G401.6 (cell line): ENCODE data around the gene COPS7A.
A peak's percentile ranks its signal among the peaks of the same experiment; 100 is the strongest.
"Not testable (repeated sequence)": the region's sequence is repeated elsewhere in the genome, so short reads cannot be mapped to it uniquely, and the experiment has no call there.

Experiments
- FAIRE-seq: peaks from 2 replicates; lab custom pipeline; 2012; peaks lifted over from hg19 to GRCh38; lab: Jason Lieb, UNC

The COPS7A gene

DNA sequence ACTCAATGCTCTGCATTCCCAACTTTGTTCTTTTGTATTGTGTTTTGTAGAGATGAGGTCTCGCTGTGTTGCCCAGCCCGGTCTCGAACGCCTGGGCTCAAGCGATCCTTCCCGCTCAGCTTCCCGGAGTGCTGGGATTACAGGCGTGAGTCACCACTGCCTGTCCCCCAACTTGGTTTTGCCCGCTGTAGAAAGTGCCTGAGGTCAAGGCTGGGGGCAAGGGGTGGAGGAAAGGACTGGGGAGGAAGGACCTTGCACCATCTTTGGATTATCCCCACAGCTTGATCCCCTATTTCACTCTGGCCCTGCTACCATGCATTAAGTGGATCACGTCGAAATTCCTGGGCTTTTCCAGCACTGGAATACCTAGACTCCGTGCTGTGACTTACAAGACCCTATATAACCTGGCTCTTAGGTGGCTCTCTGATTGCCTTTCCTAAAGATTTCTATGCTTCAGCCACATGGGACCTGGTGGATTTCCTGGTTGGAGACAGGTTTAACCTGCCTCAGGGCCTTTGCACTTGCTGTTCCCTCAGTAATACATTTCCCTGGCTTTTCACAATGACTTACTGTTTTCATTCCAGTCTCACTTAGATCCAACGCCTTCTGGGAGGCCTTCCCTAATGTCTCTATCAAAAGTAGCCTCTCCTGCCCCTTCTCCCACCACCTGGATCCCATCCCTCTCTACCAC lies 22.6 kb upstream of the COPS7A start:
- no peak for FAIRE-seq

DNA sequence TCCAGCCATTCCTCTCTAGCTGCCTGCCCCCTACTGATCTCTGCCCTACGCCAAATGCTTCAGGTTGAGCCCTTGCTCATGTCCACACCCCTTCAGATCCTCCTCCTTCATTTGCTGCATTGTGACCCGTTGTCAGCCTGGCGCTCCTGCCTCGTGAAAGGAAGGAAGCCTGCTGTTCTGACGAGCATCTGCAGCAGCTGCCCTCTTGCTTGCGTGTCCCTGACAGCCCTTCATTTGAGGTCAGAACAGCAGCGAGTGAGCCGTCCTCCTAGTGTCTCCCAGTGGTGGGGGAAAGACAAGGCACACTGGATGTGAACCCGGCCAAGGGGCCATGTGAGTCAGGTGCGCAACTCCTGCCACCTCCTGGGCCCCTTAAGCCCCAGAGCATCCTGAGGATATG lies 20.2 kb upstream of the COPS7A start:
- FAIRE-seq: no peak

DNA sequence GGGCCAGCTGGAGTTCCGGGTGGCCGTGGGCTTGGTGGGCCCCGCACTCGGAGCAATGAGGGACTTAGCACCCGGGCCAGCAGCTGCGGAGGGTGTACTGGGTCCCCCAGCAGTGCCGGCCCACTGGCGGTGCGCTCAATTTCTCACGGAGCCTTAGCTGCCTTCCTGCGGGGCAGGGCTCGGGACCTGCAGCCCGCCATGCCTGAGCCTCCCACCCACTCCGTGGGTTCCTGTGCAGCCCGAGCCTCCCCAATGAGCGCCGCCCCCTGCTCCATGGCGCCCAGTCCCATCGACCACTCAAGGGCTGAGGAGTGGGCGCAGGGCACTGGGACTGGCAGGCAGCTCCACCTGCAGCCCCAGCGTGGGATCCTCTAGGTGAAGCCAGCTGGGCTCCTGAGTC lies 15.5 kb upstream of the COPS7A start:
- not testable (repeated sequence) for FAIRE-seq

DNA sequence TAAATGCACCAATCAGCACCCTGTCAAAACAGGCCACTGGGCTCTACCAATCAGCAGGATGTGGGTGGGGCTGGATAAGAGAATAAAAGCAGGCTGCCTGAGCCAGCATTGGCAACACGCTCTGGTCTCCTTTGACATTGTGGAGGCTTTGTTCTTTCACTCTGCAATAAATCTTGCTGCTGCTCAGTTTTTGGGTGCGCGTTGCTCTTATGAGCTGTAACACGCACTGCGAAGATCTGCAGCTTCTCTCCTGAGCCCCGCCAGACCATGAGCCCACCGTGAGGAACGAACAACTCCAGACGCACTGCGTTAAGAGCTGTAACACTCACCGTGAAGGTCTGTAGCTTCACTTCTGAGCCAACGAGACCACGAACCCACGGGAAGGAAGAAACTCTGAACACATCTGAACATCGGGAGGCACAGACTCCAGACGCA lies 14.9 kb upstream of the COPS7A start:
- FAIRE-seq: no peak

DNA sequence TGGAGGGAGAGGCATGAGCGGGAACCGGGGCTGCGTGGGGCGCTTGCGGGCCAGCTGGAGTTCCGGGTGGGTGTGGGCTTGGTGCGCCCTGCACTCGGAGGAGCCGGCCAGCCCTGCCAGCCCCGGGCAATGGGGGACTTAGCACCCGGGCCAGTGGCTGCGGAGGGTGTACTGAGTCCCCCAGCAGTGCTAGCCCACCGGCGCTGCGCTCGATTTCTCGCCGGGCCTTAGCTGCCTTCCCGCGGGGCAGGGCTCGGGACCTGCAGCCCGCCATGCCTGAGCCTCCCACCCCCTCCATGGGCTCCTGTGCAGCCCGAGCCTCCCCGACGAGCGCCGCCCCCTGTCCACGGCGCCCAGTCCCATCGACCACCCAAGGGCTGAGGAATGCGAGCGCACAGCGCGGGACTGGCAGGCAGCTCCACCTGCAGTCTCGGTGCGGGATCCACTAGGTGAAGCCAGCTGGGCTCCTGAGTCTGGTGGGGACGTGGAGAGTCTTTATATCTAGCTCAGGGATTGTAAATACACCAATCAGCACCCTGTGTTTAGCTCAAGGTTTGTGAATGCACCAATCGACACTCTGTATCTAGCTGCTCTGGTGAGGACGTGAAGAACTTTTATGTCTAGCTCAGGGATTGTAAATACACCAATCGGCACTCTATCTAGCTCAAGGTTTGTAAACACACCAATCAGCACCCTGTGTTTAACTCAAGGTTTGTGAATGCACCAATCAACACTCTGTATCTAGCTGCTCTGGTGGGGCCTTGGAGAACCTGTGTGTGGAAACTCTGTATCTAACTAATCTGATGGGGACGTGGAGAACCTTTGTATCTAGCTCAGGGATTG lies 7.6 kb upstream of the COPS7A start:
- FAIRE-seq: not testable (repeated sequence)

DNA sequence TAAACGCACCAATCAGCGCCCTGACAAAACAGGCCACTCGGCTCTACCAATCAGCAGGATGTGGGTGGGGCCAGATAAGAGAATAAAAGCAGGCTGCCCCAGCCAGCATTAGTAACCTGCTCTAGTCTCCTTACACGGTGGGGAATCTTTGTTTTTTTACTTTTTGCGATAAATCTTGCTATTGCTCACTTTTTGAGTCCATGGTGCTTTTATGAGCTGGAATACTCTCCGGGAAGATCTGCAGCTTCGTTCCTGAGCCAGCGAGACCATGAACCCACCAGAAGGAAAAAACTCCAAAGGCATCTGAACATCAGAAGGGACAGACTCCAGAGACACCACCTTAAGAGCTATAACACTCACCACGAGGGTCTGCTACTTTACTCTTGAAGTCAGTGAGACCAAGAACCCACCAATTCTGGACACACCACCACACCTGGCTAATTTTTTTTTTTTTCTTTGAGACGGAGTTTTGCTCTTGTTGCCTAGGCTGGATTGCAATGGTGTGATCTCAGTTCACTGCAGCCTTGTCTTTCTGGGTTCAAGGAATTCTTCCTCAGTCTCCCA lies 6.9 kb upstream of the COPS7A start:
- FAIRE-seq: no peak

DNA sequence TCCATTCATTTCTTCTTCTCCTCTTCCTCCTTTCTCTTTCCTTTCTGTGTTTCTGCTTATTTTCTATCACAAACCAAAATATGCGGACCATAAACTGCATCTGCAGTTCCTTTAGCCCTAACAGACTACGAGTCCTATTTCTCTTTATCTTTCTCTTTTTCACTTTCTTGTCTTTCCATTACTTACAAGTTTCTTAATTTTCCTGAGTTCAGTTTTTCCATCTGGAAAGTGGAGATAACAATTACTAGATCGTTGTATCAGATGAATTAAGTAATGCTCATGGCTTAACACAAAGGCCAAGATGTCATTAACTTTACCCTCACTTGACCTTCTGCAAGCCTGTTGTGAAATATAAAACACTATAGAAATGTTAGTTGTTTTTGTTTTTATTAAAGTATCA lies 983 bp upstream of the COPS7A start:
- FAIRE-seq: no peak

DNA sequence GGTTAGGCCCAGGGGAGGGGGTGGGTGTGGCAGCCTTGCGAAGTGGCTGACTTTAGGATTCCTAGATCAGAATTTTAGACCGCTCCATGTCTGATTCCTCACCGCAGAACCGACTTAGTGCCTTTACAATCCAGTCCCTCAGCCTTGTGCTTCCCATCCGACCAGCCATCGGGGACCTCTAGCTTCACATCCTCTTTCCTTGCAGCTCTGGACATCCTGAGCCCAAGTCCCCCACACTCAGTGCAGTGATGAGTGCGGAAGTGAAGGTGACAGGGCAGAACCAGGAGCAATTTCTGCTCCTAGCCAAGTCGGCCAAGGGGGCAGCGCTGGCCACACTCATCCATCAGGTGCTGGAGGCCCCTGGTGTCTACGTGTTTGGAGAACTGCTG lies 557 bp downstream of the COPS7A start:
- FAIRE-seq: no peak

DNA sequence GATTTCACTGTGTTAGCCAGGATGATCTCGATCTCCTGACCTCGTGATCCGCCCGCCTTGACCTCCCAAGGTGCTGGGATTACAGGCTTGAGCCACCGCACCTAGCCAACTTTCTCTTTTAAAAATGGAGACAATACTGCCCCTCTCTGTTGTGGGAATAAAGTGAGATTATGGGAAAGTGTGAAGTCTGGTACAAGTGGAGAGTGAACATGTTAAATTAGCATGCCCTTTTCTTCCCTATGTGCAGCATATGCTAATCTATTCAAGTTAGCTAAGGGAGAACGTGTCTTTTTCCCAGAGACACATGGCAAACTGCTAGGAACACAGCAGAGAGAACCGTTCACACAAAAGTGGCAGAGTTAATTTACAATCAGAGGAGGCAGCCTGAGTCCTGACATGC lies 1.5 kb downstream of the COPS7A start:
- FAIRE-seq: no peak

DNA sequence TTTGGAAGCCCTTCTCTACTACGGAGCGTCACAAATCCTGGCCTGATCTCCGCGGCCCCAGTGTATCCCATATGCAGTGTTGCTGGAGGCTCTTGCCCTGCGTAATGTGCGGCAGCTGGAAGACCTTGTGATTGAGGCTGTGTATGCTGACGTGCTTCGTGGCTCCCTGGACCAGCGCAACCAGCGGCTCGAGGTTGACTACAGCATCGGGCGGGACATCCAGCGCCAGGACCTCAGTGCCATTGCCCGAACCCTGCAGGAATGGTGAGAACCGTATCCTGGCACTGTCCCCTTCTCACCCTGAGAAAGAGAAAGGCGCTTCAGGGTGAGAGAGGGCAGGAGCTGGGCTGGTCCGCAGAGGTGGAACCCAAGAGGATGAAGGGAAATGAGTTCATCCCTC lies 5.3 kb downstream of the COPS7A start:
- no peak for FAIRE-seq

DNA sequence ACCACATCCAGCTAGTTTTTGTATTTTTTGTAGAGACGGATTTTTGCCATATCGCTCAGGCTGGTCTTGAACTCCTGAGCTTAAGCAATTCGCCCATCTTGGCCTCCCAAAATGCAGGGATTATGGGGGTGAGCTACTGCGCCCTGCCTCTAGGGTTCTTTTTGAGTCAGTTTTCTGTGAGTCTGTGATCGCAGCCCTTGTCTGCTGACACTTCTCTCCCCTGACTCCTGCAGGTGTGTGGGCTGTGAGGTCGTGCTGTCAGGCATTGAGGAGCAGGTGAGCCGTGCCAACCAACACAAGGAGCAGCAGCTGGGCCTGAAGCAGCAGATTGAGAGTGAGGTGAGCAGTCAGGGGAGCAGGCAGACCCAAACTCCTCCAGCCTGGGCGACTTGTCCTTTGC lies 6.3 kb downstream of the COPS7A start:
- no peak for FAIRE-seq

DNA sequence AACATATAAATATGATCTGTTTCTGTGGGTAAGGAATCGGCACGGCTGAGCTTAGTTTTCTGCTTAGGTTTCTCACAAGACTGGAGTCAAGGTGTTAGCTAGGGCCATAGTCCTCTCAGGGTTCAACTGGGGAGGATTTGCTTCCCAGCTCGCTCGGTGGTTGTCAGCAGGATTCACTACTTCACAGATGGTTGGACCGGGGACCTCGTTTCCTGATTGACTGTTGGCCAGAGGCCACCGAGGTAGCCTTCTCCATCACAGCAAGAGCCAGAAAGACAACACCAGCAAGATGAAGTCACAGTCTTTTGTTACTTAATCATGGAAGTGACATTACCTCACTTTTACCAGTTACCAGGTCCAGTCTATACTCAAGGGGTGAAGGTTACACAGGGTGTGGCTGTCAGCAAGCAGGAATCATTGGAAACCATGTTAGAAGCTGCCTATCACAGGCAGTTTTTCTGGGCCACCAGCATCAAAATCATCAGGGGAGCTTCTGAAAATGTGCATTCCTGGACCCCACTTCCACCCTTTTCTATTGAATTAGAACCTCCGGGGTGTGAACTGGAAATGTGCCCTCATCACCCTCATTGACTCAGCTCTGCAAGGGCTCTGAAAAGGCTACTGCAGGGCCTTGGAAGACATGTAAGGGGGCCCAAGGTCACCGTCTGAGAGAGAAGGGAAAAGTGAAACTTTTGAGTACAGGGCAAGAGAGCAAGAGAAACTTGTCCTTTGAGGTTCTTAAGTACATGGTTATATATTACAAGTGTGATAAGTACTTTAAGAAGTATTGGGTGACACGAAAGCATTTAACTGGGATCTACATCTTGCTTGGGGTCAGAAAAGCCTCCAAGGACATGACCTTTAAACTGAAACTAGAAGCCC lies 10.9 kb downstream of the COPS7A start:
- no peak for FAIRE-seq

DNA sequence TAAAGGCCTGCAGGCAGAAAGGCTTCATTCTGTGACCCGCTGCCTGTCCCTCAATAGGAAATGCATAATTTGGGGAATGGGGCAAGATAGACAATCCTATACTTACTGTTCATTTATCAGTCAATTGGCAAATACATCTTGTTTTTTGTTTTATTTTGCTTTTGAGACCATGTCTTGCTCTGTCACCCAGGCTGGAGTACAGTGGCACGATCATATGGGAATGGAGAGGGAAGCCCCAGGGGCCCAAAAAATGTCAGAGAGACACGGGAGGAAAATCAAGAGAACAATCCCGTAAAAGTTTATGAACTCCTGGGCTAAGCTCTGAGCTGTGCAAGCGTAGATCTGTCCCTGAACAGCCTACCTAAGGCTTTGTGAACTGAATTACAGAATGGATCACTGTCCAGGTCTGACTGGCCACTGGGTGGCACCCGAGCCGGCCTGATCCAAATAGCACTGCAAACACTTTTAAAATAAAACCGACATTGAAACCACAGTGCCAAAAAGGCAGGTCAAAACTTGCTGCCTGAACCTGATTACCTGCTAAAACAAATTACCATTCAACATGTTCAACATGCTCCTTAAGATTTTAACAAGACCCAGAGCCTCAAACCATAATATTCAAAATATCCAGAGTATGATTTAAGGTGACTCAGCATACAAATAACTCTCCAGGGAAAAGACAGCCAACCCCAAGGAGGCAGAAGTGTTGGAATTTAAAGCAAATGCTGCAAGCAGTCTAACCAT lies 11.8 kb downstream of the COPS7A start:
- peak; percentile 90 for FAIRE-seq

DNA sequence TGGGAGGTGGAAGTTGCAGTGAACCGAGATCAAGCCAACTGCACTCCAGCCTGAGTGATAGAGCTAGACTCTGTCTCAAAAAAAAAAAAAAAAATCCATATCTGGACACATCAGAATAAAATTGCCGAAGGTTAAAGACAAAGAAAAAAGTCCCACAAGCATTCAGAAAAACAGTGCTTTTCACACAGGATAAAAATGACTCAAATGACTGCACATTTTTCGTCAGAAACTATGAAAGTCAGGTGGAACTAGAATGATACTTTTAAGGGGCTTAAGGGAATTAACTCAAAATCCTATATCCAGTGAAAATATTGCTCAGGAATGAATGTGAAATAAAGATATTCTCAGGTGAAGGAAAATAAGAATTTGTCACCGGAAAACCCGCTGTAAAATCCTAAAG lies 12.9 kb downstream of the COPS7A start:
- FAIRE-seq: no peak

DNA sequence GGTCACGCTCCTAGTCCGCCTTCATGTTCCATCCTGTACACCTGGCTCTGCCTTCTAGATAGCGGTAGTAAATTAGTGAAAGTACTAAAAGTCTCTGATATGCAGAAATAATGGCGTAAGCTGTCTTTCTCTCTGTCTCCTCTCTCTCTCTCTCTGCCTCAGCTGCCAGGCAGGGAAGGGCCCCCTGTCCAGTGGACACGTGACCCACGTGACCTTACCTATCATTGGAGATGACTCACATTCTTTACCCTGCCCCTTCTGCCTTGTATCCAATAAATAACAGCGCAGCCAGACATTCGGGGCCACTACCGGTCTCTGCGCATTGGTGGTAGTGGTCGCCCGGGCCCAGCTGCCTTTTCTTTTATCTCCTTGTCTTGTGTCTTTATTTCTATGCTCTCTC lies 18.2 kb downstream of the COPS7A start:
- not testable (repeated sequence) for FAIRE-seq

DNA sequence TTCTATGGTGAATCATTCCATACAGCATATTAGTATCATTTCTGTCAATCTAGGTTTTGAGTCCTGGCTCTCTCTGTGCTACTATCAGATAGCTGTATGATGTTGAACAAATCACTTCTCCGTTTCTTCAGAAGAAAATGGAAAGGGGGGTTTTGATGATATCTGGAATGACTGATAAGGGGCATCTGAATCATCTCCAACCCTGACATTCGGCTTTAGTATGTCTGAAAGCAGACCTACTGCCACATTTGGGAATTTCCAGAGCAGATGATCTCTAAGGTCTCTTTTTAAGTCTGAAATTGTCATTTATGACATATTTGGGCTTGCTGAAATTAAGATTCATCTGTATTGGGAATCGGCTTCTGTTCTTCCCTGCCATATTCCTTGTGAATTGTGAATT lies 19.0 kb downstream of the COPS7A start:
- no peak for FAIRE-seq

DNA sequence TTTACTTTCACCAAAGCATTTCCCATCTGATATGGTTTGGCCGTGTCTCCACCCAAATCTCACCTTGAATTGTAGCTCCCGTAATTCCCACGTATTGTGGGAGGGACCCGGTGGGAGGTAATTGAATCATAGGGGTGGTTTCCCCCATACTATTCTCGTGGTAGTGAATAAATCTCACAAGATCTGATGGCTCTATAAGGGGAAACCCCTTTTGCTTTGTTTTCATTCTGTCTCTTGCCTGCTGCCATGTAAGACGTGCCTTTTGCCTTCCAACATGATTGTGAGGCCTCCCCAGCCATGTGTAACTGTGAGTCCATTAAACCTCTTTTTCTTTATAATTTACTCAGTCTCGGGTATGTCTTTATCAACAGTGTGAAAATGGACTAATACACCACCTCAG lies 19.5 kb downstream of the COPS7A start:
- not testable (repeated sequence) for FAIRE-seq

DNA sequence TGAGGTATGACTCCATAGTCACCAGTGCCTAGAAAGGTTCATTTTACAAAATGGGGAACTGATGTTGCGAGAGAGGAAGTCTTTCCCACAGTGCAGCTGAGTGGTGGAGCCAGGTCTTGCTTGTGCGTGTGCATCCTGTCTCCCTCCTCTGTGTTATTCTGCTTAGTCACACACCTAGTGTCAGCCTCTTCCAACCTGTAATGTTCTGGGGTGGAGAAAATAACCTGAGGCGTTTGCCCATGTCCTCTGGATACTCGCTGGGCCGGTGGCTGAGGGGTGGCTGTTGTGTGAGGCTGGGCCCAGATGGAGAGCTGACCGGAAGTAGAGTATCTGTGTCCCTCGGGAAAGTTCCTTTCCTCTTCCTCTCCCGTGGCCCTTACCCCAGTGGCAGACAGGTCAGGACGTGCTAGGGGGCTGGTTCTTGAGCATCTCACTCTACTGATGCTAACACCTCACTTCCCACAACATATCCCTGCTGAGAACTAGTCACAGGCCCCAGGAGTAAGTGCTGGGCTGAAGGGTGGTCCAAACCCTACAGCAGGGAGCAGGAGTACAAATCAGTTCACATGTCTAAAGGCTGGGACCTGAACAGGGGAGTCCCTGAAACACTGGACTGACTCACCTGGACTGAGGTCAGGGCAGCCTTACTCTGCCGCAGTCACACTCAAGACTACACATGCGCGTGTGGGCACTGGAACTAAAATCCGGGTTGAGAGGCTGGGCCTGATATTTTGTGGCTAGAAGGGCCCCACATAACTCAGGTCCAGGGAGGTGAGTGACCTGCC lies 22.1 kb downstream of the COPS7A start:
- no peak for FAIRE-seq

DNA sequence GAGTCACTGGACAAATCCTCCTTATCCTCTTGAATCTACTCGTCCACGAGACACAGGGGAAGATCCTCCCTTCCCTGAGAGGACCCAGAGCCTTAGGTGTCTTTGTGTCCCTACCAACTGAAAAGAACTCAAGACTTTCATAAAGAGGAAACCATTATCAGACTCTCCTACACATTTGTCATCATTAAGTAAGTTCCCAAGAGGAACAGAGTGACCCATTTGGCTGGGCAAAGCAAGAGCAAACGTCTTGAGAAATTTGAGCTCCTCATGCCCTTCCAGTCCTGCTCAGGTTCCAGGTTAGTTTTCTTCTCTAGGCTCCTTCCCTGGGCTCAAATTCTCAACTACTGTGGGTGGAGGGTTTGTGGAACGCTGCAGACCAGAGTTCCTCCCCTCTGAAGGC lies 23.4 kb downstream of the COPS7A start:
- FAIRE-seq: no peak

DNA sequence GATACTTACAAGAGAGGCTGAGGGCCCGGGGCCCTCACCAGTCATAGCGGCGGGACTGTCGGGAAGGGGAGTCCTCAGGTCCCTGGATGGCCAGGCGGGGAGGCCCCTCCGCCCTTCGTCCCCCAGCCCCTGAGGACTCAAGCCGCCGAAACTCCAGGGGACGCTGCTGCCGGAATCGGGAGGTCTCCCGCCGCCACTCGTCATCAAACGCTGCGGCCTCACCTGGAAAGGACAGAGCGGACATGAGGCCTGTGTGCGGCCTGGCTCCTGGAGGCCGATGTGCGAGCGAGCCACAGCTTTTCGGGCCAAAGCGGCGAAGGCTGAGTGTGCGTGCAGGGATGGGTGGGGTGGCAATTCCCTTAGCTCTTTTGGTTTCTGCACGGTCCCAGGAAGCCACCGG lies 24.9 kb downstream of the COPS7A start:
- no peak for FAIRE-seq

DNA sequence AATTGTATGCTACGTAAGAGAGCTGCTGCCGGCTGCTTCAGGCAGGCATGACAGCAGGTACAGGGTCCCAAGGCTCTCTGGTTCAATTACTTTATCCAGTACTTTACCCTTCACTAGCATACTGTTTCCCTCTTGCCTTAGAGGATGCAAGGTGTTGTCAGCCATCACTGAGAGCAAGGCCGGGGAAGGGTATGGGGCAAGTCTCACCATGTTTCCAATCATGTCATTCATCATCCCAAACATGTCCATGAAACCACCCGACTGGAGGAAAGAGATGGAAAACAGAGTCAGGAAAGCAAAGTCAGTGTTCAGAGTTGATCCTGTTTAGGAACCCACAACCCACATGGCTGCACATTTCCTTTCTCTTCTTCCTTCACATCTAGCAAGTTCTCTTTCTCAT lies 26.7 kb downstream of the COPS7A start:
- FAIRE-seq: no peak
